Progenitor cell of endocrine pancreas (in vitro differentiated cells): ENCODE results near the gene CARD19. TPM values are rescaled to one million over a fixed set of nuclear protein-coding genes. Genes with fewer than 3 reads are reported as not detected.
A peak's percentile ranks its signal among the peaks of the same experiment; 100 is the strongest.

Experiments
- DNase-seq: peaks from one replicate; pipeline ENCODE4 v3.0.0; 2021; ENCODE audit warnings: low spot score; ENCODE audit not compliant: unreplicated experiment
- H3K27ac Mint-ChIP-seq: 2 replicates; pipeline ENCODE4 v1.8.0; 2021; ENCODE audit warnings: mild to moderate bottlenecking, moderate library complexity, mixed read lengths
- H3K27me3 Mint-ChIP-seq: 2 replicates; pipeline ENCODE4 v1.8.0; 2021; ENCODE audit warnings: mixed read lengths
- H3K36me3 Mint-ChIP-seq: 2 replicates; pipeline ENCODE4 v1.8.0; 2022; ENCODE audit warnings: mixed read lengths; ENCODE audit not compliant: insufficient read depth
- H3K4me1 Mint-ChIP-seq: 2 replicates; pipeline ENCODE4 v1.8.0; 2021; ENCODE audit warnings: low read depth, mixed read lengths
- H3K4me3 Mint-ChIP-seq: 2 replicates; pipeline ENCODE4 v1.8.0; 2021; ENCODE audit warnings: low read depth, mild to moderate bottlenecking, moderate library complexity, mixed read lengths
- H3K9me3 Mint-ChIP-seq: 2 replicates; pipeline ENCODE4 v1.8.0; 2021; ENCODE audit warnings: low read depth, mixed read lengths
- long read RNA-seq: library from polyadenylated mRNA; unstranded; transcript quantifications from one replicate; pipeline ENCODE4 v2.0.0, GENCODE V29; 2020
- total RNA-seq: library from RNA; stranded (reverse); gene quantifications from 2 replicates; pipeline ENCODE4 v1.2.1, GENCODE V29; 2021
- TF ChIP-seq, protein P1 (sequence below): fragments of 200-600 bp; sonication (generic); IDR thresholded peaks from one replicate; pipeline ENCODE4 v1.5.0; 2021; ENCODE audit warnings: antibody characterized with exemption, mild to moderate bottlenecking; ENCODE audit not compliant: unreplicated experiment

Gene CARD19, protein sequence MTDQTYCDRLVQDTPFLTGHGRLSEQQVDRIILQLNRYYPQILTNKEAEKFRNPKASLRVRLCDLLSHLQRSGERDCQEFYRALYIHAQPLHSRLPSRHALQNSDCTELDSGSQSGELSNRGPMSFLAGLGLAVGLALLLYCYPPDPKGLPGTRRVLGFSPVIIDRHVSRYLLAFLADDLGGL
- total RNA-seq = 19.3 and 20.4 TPM in 2 replicates
- long read RNA-seq, partial matches to known transcripts = 0 of 1 reads
- long read RNA-seq, other reads (novel, unspliced or antisense) = 0 of 1 reads

- Mint-ChIP-seq H3K36me3 (peaks cover 3% of the 10 kb centered on the region), H3K4me1 (peaks cover 20% of the 10 kb centered on the region), H3K4me3 (peak within 1 kb of the TSS; percentile 80), H3K9me3 (no peaks in the 10 kb centered on the region), H3K27me3 (no peaks in the 10 kb centered on the region), H3K27ac (peak within 1 kb of the TSS; percentile 84)
- TF ChIP-seq, protein P1, sequence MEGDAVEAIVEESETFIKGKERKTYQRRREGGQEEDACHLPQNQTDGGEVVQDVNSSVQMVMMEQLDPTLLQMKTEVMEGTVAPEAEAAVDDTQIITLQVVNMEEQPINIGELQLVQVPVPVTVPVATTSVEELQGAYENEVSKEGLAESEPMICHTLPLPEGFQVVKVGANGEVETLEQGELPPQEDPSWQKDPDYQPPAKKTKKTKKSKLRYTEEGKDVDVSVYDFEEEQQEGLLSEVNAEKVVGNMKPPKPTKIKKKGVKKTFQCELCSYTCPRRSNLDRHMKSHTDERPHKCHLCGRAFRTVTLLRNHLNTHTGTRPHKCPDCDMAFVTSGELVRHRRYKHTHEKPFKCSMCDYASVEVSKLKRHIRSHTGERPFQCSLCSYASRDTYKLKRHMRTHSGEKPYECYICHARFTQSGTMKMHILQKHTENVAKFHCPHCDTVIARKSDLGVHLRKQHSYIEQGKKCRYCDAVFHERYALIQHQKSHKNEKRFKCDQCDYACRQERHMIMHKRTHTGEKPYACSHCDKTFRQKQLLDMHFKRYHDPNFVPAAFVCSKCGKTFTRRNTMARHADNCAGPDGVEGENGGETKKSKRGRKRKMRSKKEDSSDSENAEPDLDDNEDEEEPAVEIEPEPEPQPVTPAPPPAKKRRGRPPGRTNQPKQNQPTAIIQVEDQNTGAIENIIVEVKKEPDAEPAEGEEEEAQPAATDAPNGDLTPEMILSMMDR = peak; percentile 20
- DNase-seq = peak; percentile 43
These were observed at the start of gene CARD19 for GRCh38 chr9:93096131-93096802. TSS of gene CARD19 (plus strand) at chr9:93096217. CDS start at chr9:93096346, 129 bp downstream.

DNA sequence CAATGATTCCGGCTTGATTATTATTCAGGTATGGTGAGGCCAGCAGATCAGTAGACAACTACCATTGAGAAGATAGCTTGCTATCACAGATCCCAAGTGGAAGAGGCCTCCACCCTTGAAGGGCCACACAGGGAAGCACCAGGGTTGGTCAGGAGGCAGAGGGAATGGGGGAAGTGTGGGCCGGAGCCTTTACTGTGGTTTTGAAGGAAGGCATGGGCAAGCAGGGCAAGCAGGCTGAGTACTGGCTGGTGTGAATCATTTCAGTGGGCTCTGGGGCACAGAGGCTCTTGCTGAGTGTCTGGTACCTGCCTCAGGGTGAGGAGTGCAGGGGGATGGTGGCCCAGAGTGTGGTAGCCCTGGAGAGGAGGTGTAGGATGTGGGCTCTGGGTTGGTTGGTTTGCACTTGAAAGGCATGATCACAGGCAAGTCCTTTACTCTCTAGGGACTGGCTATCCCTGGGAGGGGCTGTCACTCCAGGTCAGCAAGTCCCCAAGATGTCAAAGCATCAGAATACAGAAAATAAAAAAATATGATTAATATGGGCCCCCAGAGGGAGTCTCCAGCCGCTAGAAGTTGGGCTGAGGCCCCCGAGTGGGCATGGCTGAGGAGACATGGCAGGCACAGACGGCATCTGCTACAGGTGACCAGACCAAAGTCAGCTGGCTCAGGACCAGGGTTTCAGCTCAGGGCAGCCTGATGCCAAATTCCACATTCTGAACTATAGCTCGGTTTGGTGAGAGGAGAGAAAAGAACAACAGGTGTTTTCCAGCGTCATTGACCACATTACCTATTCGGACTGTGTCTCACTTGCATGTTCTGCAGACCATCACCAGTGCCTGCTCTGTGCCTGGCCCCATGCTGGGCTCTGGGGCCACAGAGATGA is 47.2 kb upstream of the CARD19 start:
- Mint-ChIP-seq H3K4me1 (peaks cover 5% of the 10 kb centered on the region), H3K9me3 (peaks cover 3% of the 10 kb centered on the region), H3K4me3 (no peak overlapping the region), H3K27ac (no peak overlapping the region), H3K27me3 (peaks cover 6% of the 10 kb centered on the region), H3K36me3 (peaks cover 2% of the 10 kb centered on the region)
- TF ChIP-seq, protein P1 = no peak
- no peak for DNase-seq

GRCh38 chr9:93049491-93049890 is 46.5 kb upstream of the CARD19 start:
- Mint-ChIP-seq H3K4me1 (peaks cover 5% of the 10 kb centered on the region), H3K36me3 (peaks cover 2% of the 10 kb centered on the region), H3K9me3 (peaks cover 3% of the 10 kb centered on the region), H3K4me3 (no peak overlapping the region), H3K27ac (peak overlapping the region; percentile 12), H3K27me3 (peaks cover 6% of the 10 kb centered on the region)
- DNase-seq = no peak
- TF ChIP-seq, protein P1 = no peak

DNA sequence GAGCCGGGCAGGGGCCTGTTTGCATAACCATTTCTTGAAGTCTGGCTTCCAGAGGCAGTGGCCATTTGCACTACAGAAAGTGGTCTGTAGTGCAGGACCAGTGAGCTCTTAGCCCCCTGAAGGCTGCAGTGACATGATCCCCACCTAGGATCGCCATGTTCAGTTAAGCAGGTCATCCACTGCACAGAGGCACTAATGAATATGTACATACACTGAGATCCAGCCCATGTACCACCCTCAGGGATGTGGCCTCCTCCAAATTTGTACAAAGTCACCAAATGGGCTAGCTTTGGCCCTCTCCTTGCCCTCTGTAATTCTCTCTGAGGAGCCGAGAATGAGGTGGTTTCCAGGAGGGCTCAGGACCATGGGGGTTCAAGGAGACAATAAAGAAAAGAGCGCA is 45.8 kb upstream of the CARD19 start:
- H3K27ac Mint-ChIP-seq = no peak overlapping the region
- TF ChIP-seq, protein P1 = no peak
- no peak for DNase-seq
- peaks cover 5% of the 10 kb centered on the region for H3K4me1 Mint-ChIP-seq
- H3K36me3 Mint-ChIP-seq = peaks cover 2% of the 10 kb centered on the region
- H3K27me3 Mint-ChIP-seq = peaks cover 8% of the 10 kb centered on the region
- peaks cover 3% of the 10 kb centered on the region for H3K9me3 Mint-ChIP-seq
- no peak overlapping the region for H3K4me3 Mint-ChIP-seq

DNA sequence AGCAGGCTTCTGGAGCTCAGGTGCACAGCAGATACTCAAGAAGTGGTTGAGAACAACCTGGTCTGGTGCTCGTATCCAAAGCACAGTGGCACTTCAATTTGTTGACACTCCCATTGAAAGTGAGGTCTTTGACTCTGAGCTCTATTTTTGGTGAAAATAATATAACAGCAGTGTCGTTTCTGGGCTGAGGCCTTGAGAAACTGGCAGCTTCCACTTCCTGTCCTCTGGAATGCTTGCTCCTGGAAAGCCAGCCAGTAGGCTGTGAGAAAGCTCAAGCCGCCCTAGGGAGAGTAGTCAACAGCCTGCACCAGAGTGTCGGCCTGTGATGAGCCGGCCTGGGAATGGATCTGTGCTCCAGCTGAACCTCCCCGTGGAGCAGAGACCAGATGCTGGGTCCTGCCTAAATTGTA is 44.3 kb upstream of the CARD19 start:
- Mint-ChIP-seq H3K9me3 (no peaks in the 10 kb centered on the region), H3K27me3 (peaks cover 13% of the 10 kb centered on the region), H3K4me3 (no peak overlapping the region), H3K27ac (no peak overlapping the region), H3K4me1 (peaks cover 5% of the 10 kb centered on the region), H3K36me3 (no peaks in the 10 kb centered on the region)
- DNase-seq = no peak
- TF ChIP-seq, protein P1 = no peak
